ENCODE measurements around the gene C1QTNF8. TPM values are rescaled to one million over a fixed set of nuclear protein-coding genes. Genes with fewer than 3 reads are reported as not detected.

C1QTNF8 gene
- total and polyA plus RNA-seq, 2 of the 8 experiments (the other 6 are each of a cell fraction or from before 2014, with no cell fraction given), result not detected

DNA sequence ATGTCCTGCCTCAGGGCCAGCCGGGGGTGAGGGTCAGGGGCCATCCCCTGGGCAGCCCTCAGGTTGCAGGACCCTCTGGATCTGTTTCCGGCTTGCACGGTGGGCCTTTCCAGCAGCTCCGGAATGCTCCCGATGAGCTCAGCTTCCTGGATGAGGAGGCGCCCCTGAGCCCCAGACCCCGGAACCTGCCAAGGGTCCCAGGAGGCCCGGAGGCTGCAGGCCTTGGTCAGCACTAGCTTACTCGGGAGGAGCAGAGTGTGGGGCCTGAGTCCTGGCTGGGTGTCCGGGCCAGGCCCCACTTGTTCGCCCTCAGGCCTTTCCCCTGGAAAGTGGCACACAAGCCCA is 7.6 kb upstream of the C1QTNF8 start:
- ChIA-PET POLR2A (ENCODE audit: partially characterized antibody) (interaction anchor here (0.9 to 1.5 kb wide), 2 partner anchors 9 to 90 kb away, joined by 3 read pairs; no protein-coding TSS in a partner anchor), CTCF (ENCODE audit: partially characterized antibody) (interaction anchor here (0.6 to 1.8 kb wide), 20 partner anchors 9 to 393 kb away, joined by 3 to 9 read pairs (median 4); no protein-coding TSS in a partner anchor)
- Histone ChIP-seq H3K18ac (ENCODE audit: extremely low read depth, low read length) (peak overlapping the region; percentile 71), H4K5ac (ENCODE audit: insufficient read length, low read depth, low read length) (no peak overlapping the region), H2BK20ac (ENCODE audit: low read length) (no peak overlapping the region), H4K8ac (ENCODE audit: extremely low read depth, insufficient read depth, low read length) (no peak overlapping the region), H2AFZ (ENCODE audit: low read length) (no peak overlapping the region; the same call in 1 of the 2 replicates), H2AK5ac (ENCODE audit: low read depth, low read length) (no peak overlapping the region), H3K27me3 (replicated peaks in 1 of 4; ENCODE audit: control insufficient read depth in 3 of 4, extremely low read depth in 1 of 4, insufficient read depth in 3 of 4, low read length in 3 of 4) (peaks cover 0 to 5% (median 2%) of the 10 kb centered on the region in 4 experiments; a peak in 2 of 7 replicates), H4K91ac (replicated peaks; ENCODE audit: insufficient read length, low read length) (no peak overlapping the region), H2BK12ac (ENCODE audit: low read depth, low read length) (0 out of 2 replicates have a peak overlapping the region, but pooled peaks have one; percentile 50), H2BK15ac (ENCODE audit: low read length) (no peak overlapping the region), H3K36me3 (ENCODE audit: control insufficient read depth in 2 of 4, insufficient read depth in 4 of 4, low read length in 3 of 4) (no peaks in the 10 kb centered on the region), H2BK5ac (ENCODE audit: low read depth, low read length) (no peak overlapping the region), H2BK120ac (replicated peaks; ENCODE audit: low read depth, low read length) (no peak overlapping the region), H3K4ac (replicated peaks; ENCODE audit: insufficient read length, low read depth, low read length) (no peak overlapping the region), H3K4me2 (ENCODE audit: insufficient read depth in 1 of 2, low read depth in 2 of 2, low read length in 2 of 2) (peak overlapping the region; percentile 17 to 96; a peak in 3 of 4 replicates), H3K79me1 (ENCODE audit: low read depth, low read length) (no peaks in the 10 kb centered on the region), H3K14ac (ENCODE audit: insufficient read length) (no peak overlapping the region), H3K27ac (ENCODE audit: low read depth, low read length) (no peak overlapping the region), H3K4me3 (ENCODE audit: extremely low read depth in 1 of 4, insufficient read depth in 2 of 4, low read depth in 3 of 4, low read length in 4 of 4) (peak overlapping the region in 3 of 4 experiments; percentile 46 to 66 (median 48); a peak in 6 of 8 replicates), H3K56ac (replicated peaks; ENCODE audit: insufficient read length, low read depth, low read length) (no peak overlapping the region), H3K23ac (ENCODE audit: insufficient read length) (no peak overlapping the region), H3K9ac (replicated peaks in 1 of 4; ENCODE audit: extremely low read depth in 1 of 4, low read depth in 3 of 4, low read length in 3 of 4) (no peak overlapping the region), H3K9me3 (ENCODE audit: insufficient read depth in 2 of 2, low read depth in 1 of 2, low read length in 1 of 2) (no peaks in the 10 kb centered on the region), H3K23me2 (ENCODE audit: low read depth, low read length) (peaks cover 4% of the 10 kb centered on the region; the same call in 1 of the 2 replicates), H3K4me1 (replicated peaks in 1 of 4; ENCODE audit: control insufficient read depth in 3 of 4, insufficient read depth in 4 of 4, low read length in 3 of 4) (peaks cover 0 to 12% (median 3%) of the 10 kb centered on the region in 4 experiments; a peak in 4 of 7 replicates), H4K20me1 (replicated peaks in 1 of 2; ENCODE audit: control insufficient read depth in 1 of 2, insufficient read depth in 2 of 2, low read length in 2 of 2) (peaks cover 0 to 1% of the 10 kb centered on the region in 2 experiments), H3K79me2 (ENCODE audit: control insufficient read depth in 1 of 2, insufficient read depth in 2 of 2, low read length in 2 of 2) (no peaks in the 10 kb centered on the region)
- FAIRE-seq, result no peak
- TF ChIP-seq CHD1 (IDR thresholded peaks at IDR 0.05; ENCODE audit: low read depth, low read length) (no peak), POLR2A (IDR thresholded peaks at IDR 0.05; ENCODE audit: control extremely low read depth in 1 of 2, low read depth in 2 of 2, low read length in 2 of 2) (no peak)
- 65% methylated on average over 9 of the region's 11 CpGs; no CpG with 5 or more reads in 1 of the 2 experiments for WGBS, 2 experiments (ENCODE audit: extremely low coverage in 1 of 2, insufficient coverage in 1 of 2, insufficient read length in 1 of 2, insufficient replicate concordance in 2 of 2, low coverage in 1 of 2, low lambda C conversion rate in 2 of 2, missing lambda C conversion rate in 1 of 2)
- DNase-seq (ENCODE audit: low read depth in 1 of 2, low spot score in 2 of 2), result no peak

Data from H1 (cell line).